Thyroid gland (tissue), 4 donors: ENCODE data around the gene ARID4B.

Experiments
- CTCF ChIP-seq, 6 experiments: fragments of 200-600 bp in 3 of 6; fragments of 450-650 bp in 3 of 6; sonication (generic) in 3 of 6; IDR thresholded peaks; one replicate each; pipeline ENCODE4 v1.5.1; 2016 to 2019; ENCODE audit warnings: antibody characterized with exemption in 6 of 6, mild to moderate bottlenecking in 2 of 6, inconsistent platforms in 1 of 6, moderate library complexity in 1 of 6
- POLR2A ChIP-seq, 2 donors: fragments of 450-650 bp; IDR thresholded peaks; one replicate each; pipeline ENCODE4 v1.6.1; 2017; ENCODE audit warnings: antibody characterized with exemption in 2 of 2, mild to moderate bottlenecking in 2 of 2, moderate library complexity in 1 of 2

DNA sequence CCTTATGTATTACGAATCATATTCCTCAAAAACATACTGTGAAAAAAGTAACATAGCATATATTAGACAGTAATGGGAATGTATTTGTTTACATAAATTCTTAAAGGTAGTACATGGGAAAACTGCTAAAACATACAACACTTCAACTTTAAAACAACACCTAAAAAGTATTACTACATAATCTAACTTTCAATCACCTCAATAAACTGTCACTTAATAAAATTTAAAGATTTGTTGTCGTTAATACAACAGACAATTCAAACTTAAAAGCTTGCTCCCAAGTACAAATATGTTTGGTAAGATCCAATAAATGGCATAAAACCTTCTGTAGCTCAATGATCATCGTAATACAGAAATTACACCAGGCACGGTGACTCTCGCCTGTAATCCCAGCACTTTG, 3.7 kb downstream of the ARID4B start:
- no peak for TF ChIP-seq CTCF (IDR thresholded peaks at IDR 0.05)
- TF ChIP-seq POLR2A (IDR thresholded peaks at IDR 0.05): no peak
